NCI-H2081 (cell line): ENCODE measurements around the gene MESP2.
"Not testable (repeated sequence)": the region's sequence is repeated elsewhere in the genome, so short reads cannot be mapped to it uniquely, and the experiment has no call there.

Source experiments
- DNase-seq, 2 experiments: peaks; one replicate each; lab custom pipeline; 2025; lab: John Stamatoyannopoulos, UW

MESP2 gene

GRCh38 chr15:89780601-89781000 is 4.5 kb downstream of the MESP2 start:
- no peak for DNase-seq

GRCh38 chr15:89781055-89781454 is 4.9 kb downstream of the MESP2 start:
- DNase-seq, result no peak

GRCh38 chr15:89781891-89782618 is 5.9 kb downstream of the MESP2 start:
- no peak for DNase-seq

GRCh38 chr15:89782619-89782950 is 6.5 kb downstream of the MESP2 start:
- DNase-seq, result not testable (repeated sequence)

- no peak for DNase-seq
Observed at GRCh38 chr15:89783111-89783860, 7.2 kb downstream of the MESP2 start.

GRCh38 chr15:89783861-89784685 is 7.9 kb downstream of the MESP2 start:
- no peak for DNase-seq

GRCh38 chr15:89784686-89784960 is 8.5 kb downstream of the MESP2 start:
- DNase-seq, result no peak

GRCh38 chr15:89785064-89785773 is 9.1 kb downstream of the MESP2 start:
- no peak for DNase-seq

- no peak for DNase-seq
Observed at GRCh38 chr15:89785774-89786140, 9.6 kb downstream of the MESP2 start.

- DNase-seq, result no peak
Observed at GRCh38 chr15:89787944-89788343, 11.8 kb downstream of the MESP2 start.

- not testable (repeated sequence) for DNase-seq
Observed at GRCh38 chr15:89788585-89788984, 12.5 kb downstream of the MESP2 start.

- no peak for DNase-seq
Observed at GRCh38 chr15:89790206-89790605, 14.1 kb downstream of the MESP2 start.

GRCh38 chr15:89790661-89791060 is 14.5 kb downstream of the MESP2 start:
- DNase-seq, result no peak

- DNase-seq, result no peak
Observed at GRCh38 chr15:89792106-89792805, 16.1 kb downstream of the MESP2 start.

- DNase-seq, result no peak
Observed at GRCh38 chr15:89794627-89795241, 18.6 kb downstream of the MESP2 start.

GRCh38 chr15:89795996-89796395 is 19.9 kb downstream of the MESP2 start:
- no peak for DNase-seq

GRCh38 chr15:89797678-89798201 is 21.6 kb downstream of the MESP2 start:
- DNase-seq, result no peak

- no peak for DNase-seq
Observed at GRCh38 chr15:89799011-89799911, 23.1 kb downstream of the MESP2 start.

GRCh38 chr15:89799918-89800498 is 23.9 kb downstream of the MESP2 start:
- DNase-seq, result no peak
